HCT116 (cell line): ENCODE results near the gene CFAP221. TPM values are rescaled to one million over a fixed set of nuclear protein-coding genes. Genes with fewer than 3 reads are reported as not detected.

Source experiments
- ATAC-seq: fragments of 200-7000 bp; cut with Tn5 transposase; 2 replicates; pipeline ENCODE4 v1.9.1; 2020; ENCODE audit warnings: mild to moderate bottlenecking, moderate library complexity
- BruUV-seq: library from RNA; stranded (reverse); fragments of 400-500 nt; replicated peaks from 2 replicates; lab custom pipeline; 2021; lab: Mats Ljungman, UMichigan
- CTCF ChIA-PET: fragments of 300-600 bp; sonication (Branson Sonifier 250); formaldehyde crosslinking; loops from one replicate; lab custom pipeline; 2021; ENCODE audit warnings: antibody characterized with exemption; lab: Charles Lee
- POLR2A ChIA-PET: fragments of 300-600, 350-600 bp; sonication (Branson Sonifier 250); formaldehyde crosslinking; loops from one replicate; lab custom pipeline; 2021; ENCODE audit warnings: antibody characterized with exemption; lab: Charles Lee
- RAD21 ChIA-PET, 2 experiments: fragments of 300-600 bp; sonication (Branson Sonifier 250); formaldehyde crosslinking; loops; one replicate each; lab custom pipeline; 2023; ENCODE audit warnings: low total read pairs in 2 of 2; ENCODE audit not compliant: uncharacterized antibody in 2 of 2, unreplicated experiment in 2 of 2, low non-redundant PET in 1 of 2; lab: Charles Lee
- DNase-seq: peaks from one replicate; pipeline ENCODE4 v3.0.0-alpha.2; 2010; ENCODE audit warnings: low read depth, low spot score
- H2AFZ ChIP-seq: fragments of 200-600 bp; shearing (Covaris generic), sonication (generic); 2 replicates; pipeline ENCODE4 v1.6.1; 2017; ENCODE audit warnings: low read depth, mixed run types, mixed read lengths, antibody characterized with exemption, low read length; ENCODE audit not compliant: poor library complexity, severe bottlenecking
- H3K27ac ChIP-seq: 2 replicates; pipeline ENCODE4 v1.5.1; 2012; ENCODE audit warnings: low read depth, low read length
- H3K27me3 ChIP-seq: fragments of 200-600 bp; sonication (generic); 2 replicates; pipeline ENCODE4 v1.6.1; 2016; ENCODE audit warnings: mixed run types, low read length, mixed read lengths; ENCODE audit not compliant: insufficient read depth
- H3K36me3 ChIP-seq, 2 experiments: fragments of 200-500 bp in 1 of 2; fragments of 200-600 bp in 1 of 2; sonication (Bioruptor generic) in 1 of 2; sonication (generic) in 1 of 2; 2 replicates each; pipeline versions ENCODE4 v1.5.1 to v1.6.1; 2014 to 2016; ENCODE audit warnings: low read length in 2 of 2, inconsistent platforms in 1 of 2, mixed read lengths in 1 of 2, mixed run types in 1 of 2; ENCODE audit not compliant: insufficient read depth in 2 of 2, control insufficient read depth in 1 of 2
- H3K4me1 ChIP-seq, 2 experiments: fragments of 200-600 bp in 1 of 2; sonication (generic) in 1 of 2; 2 replicates each; pipeline versions ENCODE4 v1.5.1 to v1.6.1; 2012 to 2017; ENCODE audit warnings: low read length in 2 of 2, inconsistent platforms in 1 of 2, mild to moderate bottlenecking in 1 of 2, mixed read lengths in 1 of 2, mixed run types in 1 of 2, moderate library complexity in 1 of 2; ENCODE audit not compliant: insufficient read depth in 2 of 2, control insufficient read depth in 1 of 2
- H3K4me2 ChIP-seq: fragments of 200-600 bp; sonication (generic); 2 replicates; pipeline ENCODE4 v1.6.1; 2017; ENCODE audit warnings: mixed run types, low read length, mixed read lengths
- H3K4me3 ChIP-seq, 2 experiments: fragments of 200-600 bp in 1 of 2; sonication (generic) in 1 of 2; replicated peaks in 1 of 2; 2 replicates each; pipeline ENCODE4 v1.5.1; 2011 to 2016; ENCODE audit warnings: low read length in 2 of 2, control low read depth in 1 of 2, low read depth in 1 of 2, mild to moderate bottlenecking in 1 of 2, mixed read lengths in 1 of 2, mixed run types in 1 of 2
- H3K79me2 ChIP-seq: fragments of 200-600 bp; sonication (generic); 2 replicates; pipeline ENCODE4 v1.6.1; 2017; ENCODE audit warnings: mild to moderate bottlenecking, mixed run types, low read length, moderate library complexity, mixed read lengths; ENCODE audit not compliant: insufficient read depth
- H3K9ac ChIP-seq: fragments of 200-600 bp; sonication (generic); 2 replicates; pipeline ENCODE4 v1.6.1; 2016; ENCODE audit warnings: low read length, mixed read lengths
- H3K9me2 ChIP-seq: fragments of 200-600 bp; sonication (generic), shearing (Covaris generic); 2 replicates; pipeline ENCODE4 v1.6.1; 2017; ENCODE audit warnings: mixed run types, mild to moderate bottlenecking, moderate library complexity; ENCODE audit not compliant: insufficient read depth
- H3K9me3 ChIP-seq, 2 experiments: fragments of 200-500 bp in 1 of 2; fragments of 200-600 bp in 1 of 2; sonication (Bioruptor generic) in 1 of 2; sonication (generic) in 1 of 2; 2 replicates each; pipeline ENCODE4 v1.6.1; 2014 to 2017; ENCODE audit warnings: low read length in 2 of 2, mixed read lengths in 2 of 2, inconsistent platforms in 1 of 2, low read depth in 1 of 2, mild to moderate bottlenecking in 1 of 2, mixed run types in 1 of 2, moderate library complexity in 1 of 2; ENCODE audit not compliant: control insufficient read depth in 1 of 2, insufficient read depth in 1 of 2
- H4K20me1 ChIP-seq: fragments of 200-600 bp; sonication (generic), shearing (Covaris generic); 2 replicates; pipeline ENCODE4 v1.6.1; 2017; ENCODE audit warnings: mixed run types, mild to moderate bottlenecking, moderate library complexity; ENCODE audit not compliant: insufficient read depth
- ATF3 ChIP-seq: IDR thresholded peaks from 2 replicates; pipeline ENCODE4 v1.6.1; 2012
- CEBPB ChIP-seq: IDR thresholded peaks from 2 replicates; pipeline ENCODE4 v1.6.1; 2012; ENCODE audit warnings: low read depth
- EGR1 ChIP-seq: IDR thresholded peaks from 2 replicates; pipeline ENCODE4 v1.6.1; 2012; ENCODE audit warnings: low read depth
- MAX ChIP-seq: IDR thresholded peaks from 2 replicates; pipeline ENCODE4 v1.6.1; 2012
- POLR2AphosphoS5 ChIP-seq: IDR thresholded peaks from 2 replicates; pipeline ENCODE4 v1.6.1; 2011; ENCODE audit warnings: mild to moderate bottlenecking, low read depth, low read length, moderate library complexity
- RAD21 ChIP-seq: IDR thresholded peaks from 2 replicates; pipeline ENCODE4 v1.6.1; 2012; ENCODE audit warnings: low read depth, mild to moderate bottlenecking
- REST ChIP-seq: IDR thresholded peaks from 2 replicates; pipeline ENCODE4 v1.6.1; 2012; ENCODE audit warnings: low read depth
- YY1 ChIP-seq: IDR thresholded peaks from 2 replicates; pipeline ENCODE4 v1.6.1; 2011; ENCODE audit warnings: low read length, low read depth, moderate library complexity, mild to moderate bottlenecking; ENCODE audit not compliant: insufficient replicate concordance; ENCODE audit errors: extremely low read depth
- ZFX ChIP-seq: fragments of 450-650 bp; IDR thresholded peaks from 2 replicates; pipeline ENCODE4 v1.6.1; 2017
- intact Hi-C: fragments of 100-400 bp; cut with micrococcal nuclease; formaldehyde crosslinking; loops from 2 replicates; pipeline ENCODE4 v1.10.0; 2022
- total RNA-seq: library from RNA; stranded (reverse); gene quantifications from one replicate; pipeline ENCODE4 v1.2.1, GENCODE V29; 2021; ENCODE audit not compliant: unreplicated experiment

The CFAP221 gene
- total RNA-seq, 1 experiment from 2014 or later, result 0.96 TPM

GRCh38 chr2:119649364-119649917 lies 105.2 kb downstream of the CFAP221 start:
- intact Hi-C loops, result no loop called here
- H3K79me2 ChIP-seq, result no peaks in the 10 kb centered on the region
- H3K4me3 ChIP-seq, result no peak overlapping the region
- H3K4me1 ChIP-seq, result no peaks in the 10 kb centered on the region
- no peak overlapping the region for H2AFZ ChIP-seq
- POLR2A ChIA-PET, result no interaction called here
- no peaks in the 10 kb centered on the region for H4K20me1 ChIP-seq
- TF ChIP-seq MAX, result no peak
- TF ChIP-seq, all 23 proteins: peak for 0
- Histone ChIP-seq H3K9me3 (peaks cover 0 to 2% of the 10 kb centered on the region in 2 experiments; a peak in 1 of 4 replicates), H3K9ac (no peak overlapping the region), H3K9me2 (no peaks in the 10 kb centered on the region), H3K4me2 (no peak overlapping the region), H3K27ac (no peak overlapping the region), H3K27me3 (no peaks in the 10 kb centered on the region), H3K36me3 (no peaks in the 10 kb centered on the region)
- BruUV-seq, result no TSS peak
- ATAC-seq (no peak), DNase-seq (no peak)
- ChIA-PET CTCF (interaction anchor here (1.7 kb wide), 1 partner anchor 9 kb away, joined by 5 read pairs; no protein-coding TSS in a partner anchor), RAD21 (no interaction called here)

- Histone ChIP-seq H3K79me2 (no peaks in the 10 kb centered on the region), H3K9me2 (no peaks in the 10 kb centered on the region), H4K20me1 (no peaks in the 10 kb centered on the region), H3K27me3 (no peaks in the 10 kb centered on the region), H3K4me1 (no peaks in the 10 kb centered on the region), H3K9ac (no peak overlapping the region), H3K4me3 (no peak overlapping the region), H3K27ac (no peak overlapping the region), H2AFZ (no peak overlapping the region), H3K4me2 (no peak overlapping the region), H3K36me3 (no peaks in the 10 kb centered on the region), H3K9me3 (peaks cover 0 to 2% of the 10 kb centered on the region in 2 experiments; a peak in 1 of 4 replicates)
- intact Hi-C loops, result no loop called here
- TF ChIP-seq POLR2AphosphoS5 (no peak), RAD21 (no peak), ATF3 (no peak), ZFX (no peak), YY1 (no peak), REST (no peak), CEBPB (no peak), EGR1 (no peak)
- DNase-seq (no peak), ATAC-seq (no peak)
- CTCF ChIA-PET, result interaction anchor here (1.7 kb wide), 1 partner anchor 9 kb away, joined by 5 read pairs; no protein-coding TSS in a partner anchor
- BruUV-seq, result no TSS peak
- RAD21 ChIA-PET, result no interaction called here
- POLR2A ChIA-PET, result no interaction called here
Measured at GRCh38 chr2:119650206-119650605, 106.0 kb downstream of the CFAP221 start.
